CD4-positive, alpha-beta T cell (primary cell): ENCODE results near the gene RBM20. TPM values are rescaled to one million over a fixed set of nuclear protein-coding genes. Genes with fewer than 3 reads are reported as not detected.

Source experiments
- ATAC-seq: fragments of 200-7000 bp; cut with Tn5 transposase; one replicate; pipeline ENCODE4 v1.10.0; 2022; ENCODE audit warnings: mild to moderate bottlenecking; ENCODE audit not compliant: poor library complexity
- CTCF ChIA-PET: fragments of 350-600 bp; sonication (Branson Sonifier 250); formaldehyde crosslinking; loops from one replicate; lab custom pipeline; 2021; ENCODE audit warnings: antibody characterized with exemption, inconsistent platforms; lab: Charles Lee
- POLR2A ChIA-PET: fragments of 350-600 bp; sonication (Branson Sonifier 250); formaldehyde crosslinking; loops from one replicate; lab custom pipeline; 2021; ENCODE audit warnings: antibody characterized with exemption, inconsistent platforms; lab: Charles Lee
- DNase-seq, 14 experiments: peaks; one replicate each; pipeline ENCODE4 v3.0.0-alpha.2; 2013 to 2020; ENCODE audit warnings: mixed read lengths in 2 of 14
- H3K27ac ChIP-seq, 2 donors: one replicate each; pipeline versions ENCODE4 v1.5.1 to v1.7.0; 2013; ENCODE audit warnings: low read length in 2 of 2, low read depth in 1 of 2, mild to moderate bottlenecking in 1 of 2
- H3K27me3 ChIP-seq, 2 experiments: 1 replicate in 1 of 2; 2 replicates in 1 of 2; pipeline versions ENCODE4 v1.6.1 to v1.7.0; 2013; ENCODE audit warnings: low read length in 2 of 2, control low read depth in 1 of 2, mild to moderate bottlenecking in 1 of 2, moderate library complexity in 1 of 2; ENCODE audit not compliant: insufficient read depth in 2 of 2, control insufficient read depth in 1 of 2
- H3K36me3 ChIP-seq: one replicate; pipeline ENCODE4 v1.6.1; 2013; ENCODE audit warnings: low read length, control low read depth; ENCODE audit not compliant: insufficient read depth
- H3K4me1 ChIP-seq: one replicate; pipeline ENCODE4 v1.6.1; 2013; ENCODE audit warnings: low read length, control low read depth; ENCODE audit not compliant: insufficient read depth
- H3K4me3 ChIP-seq: one replicate; pipeline ENCODE4 v1.5.1; 2013; ENCODE audit warnings: mild to moderate bottlenecking, low read length, moderate library complexity
- H3K9me3 ChIP-seq, 2 experiments: 1 replicate in 1 of 2; 2 replicates in 1 of 2; pipeline versions ENCODE4 v1.6.1 to v1.7.0; 2013; ENCODE audit warnings: low read length in 2 of 2, mild to moderate bottlenecking in 2 of 2, control low read depth in 1 of 2, moderate library complexity in 1 of 2; ENCODE audit not compliant: control insufficient read depth in 1 of 2, insufficient read depth in 1 of 2
- H3K27ac Mint-ChIP-seq: one replicate; pipeline ENCODE4 v1.8.0; 2020; ENCODE audit warnings: mixed read lengths
- H3K27me3 Mint-ChIP-seq: one replicate; pipeline ENCODE4 v1.8.0; 2021; ENCODE audit warnings: mixed read lengths
- H3K36me3 Mint-ChIP-seq: one replicate; pipeline ENCODE4 v1.8.0; 2021; ENCODE audit warnings: low read depth, mixed read lengths
- H3K4me1 Mint-ChIP-seq: one replicate; pipeline ENCODE4 v1.8.0; 2021; ENCODE audit warnings: low read depth, mixed read lengths
- H3K4me3 Mint-ChIP-seq: one replicate; pipeline ENCODE4 v1.8.0; 2020; ENCODE audit warnings: mild to moderate bottlenecking, mixed read lengths
- H3K9me3 Mint-ChIP-seq: one replicate; pipeline ENCODE4 v1.8.0; 2020; ENCODE audit warnings: mixed read lengths
- intact Hi-C, 2 experiments: fragments of 100-400 bp; cut with DNase I in 1 of 2; cut with micrococcal nuclease in 1 of 2; formaldehyde crosslinking; loops; one replicate each; pipeline versions ENCODE4 v1.15.1 to v1.9.0; 2023 to 2025; cut with DNase I, micrococcal nuclease
- total RNA-seq, 174 experiments: library from RNA in 2 of 174; stranded (reverse) in 2 of 174; gene quantifications; one replicate each; pipeline ENCODE4 v1.2.3 and lab custom pipeline; 2021 to 2026
- TF ChIP-seq, protein P1 (sequence below): fragments of 200-600 bp; IDR thresholded peaks from one replicate; pipeline ENCODE4 v1.8.0; 2022; ENCODE audit warnings: antibody characterized with exemption, mild to moderate bottlenecking

RBM20 gene
- total RNA-seq, 2 experiments from 2014 or later: 0.91 to 1.1 TPM

DNA sequence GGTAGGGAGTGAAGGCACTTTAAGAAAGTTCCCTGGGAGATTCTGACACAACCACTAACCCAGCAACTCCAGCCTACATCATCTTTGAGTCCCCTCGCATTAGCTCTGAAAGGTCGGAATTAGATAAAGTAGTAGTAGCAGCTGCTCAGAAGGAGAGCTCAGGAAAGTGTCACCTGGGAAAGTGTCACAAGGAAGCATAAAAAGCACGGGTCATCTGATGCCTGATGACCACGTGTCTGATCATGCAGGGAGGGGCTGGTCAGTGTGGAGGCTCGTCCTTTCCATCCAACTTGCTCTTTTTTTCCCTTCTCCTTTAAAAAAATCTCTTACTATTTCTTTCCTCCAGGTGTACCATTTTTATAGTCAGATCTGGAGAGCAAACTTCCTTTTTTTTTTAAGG, 180.5 kb downstream of the RBM20 start:
- Histone ChIP-seq H3K27me3 (no peaks in the 10 kb centered on the region), H3K4me3 (no peak overlapping the region), H3K4me1 (no peaks in the 10 kb centered on the region), H3K36me3 (no peaks in the 10 kb centered on the region), H3K27ac (no peak overlapping the region), H3K9me3 (no peaks in the 10 kb centered on the region)
- Mint-ChIP-seq H3K4me1 (peaks cover 14% of the 10 kb centered on the region), H3K36me3 (no peaks in the 10 kb centered on the region), H3K9me3 (no peaks in the 10 kb centered on the region), H3K27me3 (no peaks in the 10 kb centered on the region), H3K27ac (no peak overlapping the region), H3K4me3 (no peak overlapping the region)
- intact Hi-C loops: no loop called here
- TF ChIP-seq, protein P1, sequence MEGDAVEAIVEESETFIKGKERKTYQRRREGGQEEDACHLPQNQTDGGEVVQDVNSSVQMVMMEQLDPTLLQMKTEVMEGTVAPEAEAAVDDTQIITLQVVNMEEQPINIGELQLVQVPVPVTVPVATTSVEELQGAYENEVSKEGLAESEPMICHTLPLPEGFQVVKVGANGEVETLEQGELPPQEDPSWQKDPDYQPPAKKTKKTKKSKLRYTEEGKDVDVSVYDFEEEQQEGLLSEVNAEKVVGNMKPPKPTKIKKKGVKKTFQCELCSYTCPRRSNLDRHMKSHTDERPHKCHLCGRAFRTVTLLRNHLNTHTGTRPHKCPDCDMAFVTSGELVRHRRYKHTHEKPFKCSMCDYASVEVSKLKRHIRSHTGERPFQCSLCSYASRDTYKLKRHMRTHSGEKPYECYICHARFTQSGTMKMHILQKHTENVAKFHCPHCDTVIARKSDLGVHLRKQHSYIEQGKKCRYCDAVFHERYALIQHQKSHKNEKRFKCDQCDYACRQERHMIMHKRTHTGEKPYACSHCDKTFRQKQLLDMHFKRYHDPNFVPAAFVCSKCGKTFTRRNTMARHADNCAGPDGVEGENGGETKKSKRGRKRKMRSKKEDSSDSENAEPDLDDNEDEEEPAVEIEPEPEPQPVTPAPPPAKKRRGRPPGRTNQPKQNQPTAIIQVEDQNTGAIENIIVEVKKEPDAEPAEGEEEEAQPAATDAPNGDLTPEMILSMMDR: no peak
- CTCF ChIA-PET: no interaction called here
- POLR2A ChIA-PET: no interaction called here
- no peak for ATAC-seq
- no peak for DNase-seq

DNA sequence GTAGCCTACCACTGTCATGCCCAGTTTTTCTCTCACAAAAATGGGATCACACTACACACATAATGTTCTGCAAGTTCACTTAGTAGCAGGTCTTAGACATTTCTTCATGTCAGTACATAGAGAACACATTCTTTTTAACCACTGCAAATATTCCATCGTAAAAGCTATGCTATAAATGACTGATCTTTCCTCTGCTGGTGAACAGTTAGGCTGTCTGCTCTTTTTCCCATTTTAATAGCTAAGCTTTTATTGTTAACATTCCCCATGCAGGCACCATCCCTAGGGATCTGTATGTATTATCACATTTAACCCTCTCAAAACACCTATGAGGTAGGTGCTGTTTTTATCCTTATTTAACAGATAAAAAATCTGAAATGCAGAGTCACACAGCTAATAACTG, 181.4 kb downstream of the RBM20 start:
- no peak overlapping the region for H3K27ac ChIP-seq
- H3K27me3 ChIP-seq: no peaks in the 10 kb centered on the region
- ChIA-PET POLR2A (interaction anchor here (0.7 to 0.8 kb wide), 2 partner anchors 9 to 46 kb away, joined by 3 read pairs; partner anchors contain the start of gene PDCD4), CTCF (no interaction called here)
- no peak for DNase-seq
- H3K9me3 ChIP-seq: no peaks in the 10 kb centered on the region
- no peaks in the 10 kb centered on the region for H3K4me1 ChIP-seq
- H3K9me3 Mint-ChIP-seq: no peaks in the 10 kb centered on the region
- H3K27me3 Mint-ChIP-seq: no peaks in the 10 kb centered on the region
- no peak overlapping the region for H3K4me3 ChIP-seq
- TF ChIP-seq, protein P1: no peak
- intact Hi-C loops: no loop called here
- no peak overlapping the region for H3K27ac Mint-ChIP-seq
- no peaks in the 10 kb centered on the region for H3K36me3 ChIP-seq
- no peaks in the 10 kb centered on the region for H3K36me3 Mint-ChIP-seq
- ATAC-seq: no peak
- peaks cover 14% of the 10 kb centered on the region for H3K4me1 Mint-ChIP-seq
- H3K4me3 Mint-ChIP-seq: no peak overlapping the region

DNA sequence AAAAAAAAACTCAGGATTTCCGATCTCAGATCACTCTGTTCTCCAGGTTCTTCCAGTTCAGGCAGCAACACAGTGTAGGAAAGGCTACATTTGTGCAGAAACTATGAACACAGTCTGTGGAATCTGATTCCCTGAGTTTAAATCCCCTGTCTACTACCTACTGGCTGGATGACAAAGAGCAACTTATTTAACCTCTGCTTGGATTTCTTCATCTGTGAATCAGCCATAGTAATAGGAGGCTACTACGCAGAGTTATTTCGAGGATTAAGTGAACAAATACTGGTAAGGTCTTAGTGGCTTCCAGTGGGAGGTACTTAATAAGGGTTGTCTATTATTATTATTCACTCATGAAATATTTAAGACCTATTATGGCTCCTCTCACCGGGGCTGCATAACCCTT, 183.3 kb downstream of the RBM20 start:
- ChIA-PET POLR2A (no interaction called here), CTCF (no interaction called here)
- intact Hi-C loops: no loop called here
- H3K4me1 ChIP-seq: no peaks in the 10 kb centered on the region
- H3K27me3 ChIP-seq: no peaks in the 10 kb centered on the region
- Mint-ChIP-seq H3K4me1 (peaks cover 5% of the 10 kb centered on the region), H3K9me3 (no peaks in the 10 kb centered on the region), H3K27ac (no peak overlapping the region), H3K4me3 (no peak overlapping the region), H3K36me3 (no peaks in the 10 kb centered on the region), H3K27me3 (no peaks in the 10 kb centered on the region)
- H3K27ac ChIP-seq: no peak overlapping the region
- TF ChIP-seq, protein P1: no peak
- no peak overlapping the region for H3K4me3 ChIP-seq
- H3K9me3 ChIP-seq: no peaks in the 10 kb centered on the region
- ATAC-seq (no peak), DNase-seq (no peak)
- no peaks in the 10 kb centered on the region for H3K36me3 ChIP-seq
